NK-92 (cell line): ENCODE results near the gene INSR.
"Not testable (repeated sequence)": the region's sequence is repeated elsewhere in the genome, so short reads cannot be mapped to it uniquely, and the experiment has no call there.

Experiments used
- DNase-seq: peaks from one replicate; lab custom pipeline; 2025; ENCODE audit not compliant: unreplicated experiment; lab: John Stamatoyannopoulos, UW

Gene INSR

GRCh38 chr19:7293762-7294557, at the start of gene INSR:
TSS of gene INSR (minus strand) at chr19:7294414. CDS start at chr19:7293891, 523 bp downstream.
- DNase-seq, result no peak

DNA sequence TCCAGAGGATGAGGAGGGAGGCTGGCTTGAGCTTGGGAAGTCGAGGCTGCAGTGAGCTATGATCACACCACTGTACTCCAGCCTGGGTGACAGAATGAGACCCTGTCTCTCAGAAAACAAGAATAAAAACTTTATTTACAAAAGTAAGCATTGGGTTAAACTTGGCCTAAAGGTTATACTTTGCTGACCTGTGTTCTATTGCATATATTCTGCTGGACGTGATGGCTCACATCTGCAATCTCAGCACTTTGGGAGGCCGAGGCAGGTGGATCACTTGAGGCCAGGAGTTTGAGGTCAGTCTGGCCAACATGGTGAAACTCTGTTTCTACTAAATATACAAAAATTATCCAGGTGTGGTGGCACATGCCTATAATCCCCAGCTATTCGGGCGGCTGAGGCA, 47.9 kb upstream of the INSR start:
- DNase-seq, result no peak

GRCh38 chr19:7340959-7341837, 47.0 kb upstream of the INSR start:
- no peak for DNase-seq

DNA sequence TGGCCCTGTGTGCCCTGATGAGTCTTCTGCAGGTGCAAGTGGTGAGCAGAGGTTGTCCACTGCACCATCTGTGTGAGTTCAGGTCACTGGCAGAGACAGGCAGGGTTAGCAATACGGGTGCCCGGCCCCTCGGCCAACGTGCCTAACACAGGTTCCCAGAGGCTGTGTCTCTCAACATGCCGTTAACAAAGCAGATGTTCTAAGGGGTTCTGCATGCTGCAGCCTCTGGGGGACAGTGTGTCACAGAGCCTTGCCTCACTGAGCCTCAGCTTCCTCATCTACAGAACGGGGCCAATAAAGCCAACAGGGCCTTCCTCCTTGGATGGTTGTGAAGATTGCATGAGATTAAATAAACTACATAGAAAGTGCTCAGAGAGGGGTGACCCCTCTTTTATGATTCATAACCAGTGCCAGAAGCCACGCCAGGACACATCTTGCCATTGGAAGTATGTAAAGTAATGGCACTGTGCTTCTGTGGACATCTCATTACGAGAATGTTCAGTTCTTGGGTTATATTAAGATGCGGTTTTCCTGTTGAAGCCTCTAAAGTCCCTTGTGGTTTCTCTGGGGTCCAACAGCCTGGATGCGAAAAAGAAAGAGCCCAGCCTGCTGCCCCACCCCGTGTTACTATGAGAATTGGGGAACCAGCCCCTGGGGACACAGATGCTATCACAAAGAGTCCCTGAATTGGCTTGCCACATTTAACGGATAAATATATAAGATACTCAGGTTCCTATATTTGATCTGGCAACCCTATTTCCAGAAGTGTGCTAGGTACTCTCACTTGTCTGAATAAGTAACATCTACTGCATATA, 43.4 kb upstream of the INSR start:
- DNase-seq, result no peak

GRCh38 chr19:7336321-7336973, 42.2 kb upstream of the INSR start:
- DNase-seq, result no peak

DNA sequence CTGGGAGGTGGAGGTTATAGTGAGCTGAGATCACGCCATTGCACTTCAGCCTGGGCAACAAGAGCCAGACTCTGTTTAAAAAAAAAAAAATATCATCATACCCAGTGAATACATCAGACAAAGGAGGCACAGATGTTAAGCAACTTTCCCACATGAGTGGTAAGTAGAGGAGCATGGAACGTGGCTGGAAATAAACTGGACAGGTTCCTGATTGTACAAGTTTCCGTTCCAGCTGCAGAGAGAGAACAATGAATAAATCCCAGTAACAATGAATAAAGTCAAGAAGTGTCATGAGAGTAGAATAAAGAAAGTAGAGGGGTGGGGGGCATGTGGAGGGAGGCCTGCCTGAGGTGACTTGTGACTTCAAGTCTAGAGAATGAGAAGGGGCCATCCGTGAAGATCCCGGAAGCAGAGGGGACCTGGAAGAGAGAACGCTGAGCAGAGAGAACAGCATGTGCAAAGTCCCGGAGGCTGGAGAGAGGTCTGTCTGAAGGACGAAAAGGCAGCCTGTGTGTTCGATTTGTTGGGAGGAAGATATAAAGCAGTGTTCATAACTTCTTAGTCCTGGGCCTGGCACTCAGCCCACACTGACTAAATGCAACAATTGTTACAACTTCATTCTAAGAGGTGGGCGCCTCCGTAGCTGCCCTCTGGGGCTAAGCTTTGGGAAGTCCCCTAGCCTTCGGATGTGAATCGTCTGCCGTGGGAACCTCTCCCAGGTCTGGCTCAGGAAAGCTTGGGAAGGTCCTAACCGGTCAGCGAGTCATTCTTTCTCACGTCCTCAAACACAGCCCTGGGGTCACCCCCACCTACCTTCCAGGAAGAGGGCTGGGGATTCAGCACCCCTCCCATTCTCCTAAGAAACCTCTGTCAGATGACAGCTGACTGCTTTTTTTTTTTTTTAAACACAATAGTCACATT, 39.2 kb upstream of the INSR start:
- DNase-seq, result no peak

- no peak for DNase-seq
These were observed 37.2 kb upstream of the INSR start for GRCh38 chr19:7331446-7331845.

DNA sequence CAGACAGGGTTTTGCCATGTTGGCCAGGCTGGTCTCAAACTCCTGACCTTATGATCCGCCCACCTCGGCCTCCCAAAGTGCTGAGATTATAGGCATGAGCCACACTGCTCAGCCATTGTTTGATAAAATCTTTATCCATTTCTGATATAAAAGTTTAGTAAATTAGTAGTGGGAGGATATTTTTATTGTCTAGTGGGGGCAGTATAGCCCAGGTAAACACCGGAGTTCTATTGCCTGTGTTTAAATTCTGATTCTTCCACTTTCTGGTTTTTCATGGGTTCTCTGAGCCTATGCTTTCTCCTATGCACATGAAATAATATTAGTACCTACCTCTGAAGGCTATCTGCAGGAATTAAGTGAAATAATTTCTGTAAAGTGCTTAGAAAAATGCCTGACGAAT, 34.4 kb upstream of the INSR start:
- DNase-seq, result no peak

DNA sequence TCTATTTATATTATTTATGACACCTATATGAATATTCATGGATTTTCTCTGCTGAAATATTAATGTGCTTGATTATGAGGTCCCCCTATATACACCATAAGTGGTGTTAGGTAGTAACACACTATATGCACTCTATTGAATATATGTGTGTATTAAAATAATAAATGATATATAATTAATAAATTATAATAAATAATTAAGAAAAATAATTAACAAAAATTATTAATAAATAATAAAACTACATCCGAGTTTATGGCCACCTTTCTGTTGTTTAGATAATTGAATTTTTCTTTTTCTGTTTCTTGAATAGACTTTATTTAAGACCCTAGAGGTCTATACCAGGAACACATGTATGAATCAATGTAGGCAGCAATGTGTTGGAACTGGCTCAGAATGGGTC, 33.6 kb upstream of the INSR start:
- no peak for DNase-seq

DNA sequence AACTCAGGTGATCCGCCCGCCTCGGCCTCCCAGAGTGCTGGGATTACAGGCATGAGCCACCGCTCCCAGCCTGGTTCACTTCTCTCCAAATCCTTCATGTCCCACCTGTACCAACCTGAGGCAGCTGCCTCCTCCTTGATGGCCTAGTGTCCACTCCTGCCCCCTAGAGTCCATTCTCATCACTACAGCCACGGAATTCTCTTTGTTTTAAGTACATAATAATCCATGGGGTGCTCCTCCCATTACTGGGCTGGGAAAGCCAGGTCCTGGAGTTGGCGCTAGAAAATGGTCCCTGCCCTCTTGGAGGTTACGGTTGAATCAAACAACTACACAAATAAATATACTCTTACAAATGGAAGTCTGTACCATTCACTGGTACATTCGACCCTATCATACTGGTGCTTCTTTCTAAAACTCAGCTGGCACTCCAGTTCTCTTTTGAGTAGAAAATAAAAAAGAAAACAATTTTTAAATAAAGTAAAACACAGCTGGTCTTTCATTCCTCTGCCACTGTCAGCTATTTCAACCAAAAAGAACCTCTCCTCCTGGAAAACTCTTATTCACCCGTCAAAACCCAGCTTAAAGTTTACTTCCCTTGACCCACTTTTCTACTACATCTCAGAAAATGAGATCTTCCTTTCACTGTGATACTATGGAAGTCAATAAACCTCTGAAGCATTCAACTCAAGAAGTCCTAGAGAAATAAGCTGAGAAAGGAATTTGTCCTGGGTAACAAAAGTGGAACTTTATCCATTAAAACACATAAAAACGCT, 32.1 kb upstream of the INSR start:
- no peak for DNase-seq

DNA sequence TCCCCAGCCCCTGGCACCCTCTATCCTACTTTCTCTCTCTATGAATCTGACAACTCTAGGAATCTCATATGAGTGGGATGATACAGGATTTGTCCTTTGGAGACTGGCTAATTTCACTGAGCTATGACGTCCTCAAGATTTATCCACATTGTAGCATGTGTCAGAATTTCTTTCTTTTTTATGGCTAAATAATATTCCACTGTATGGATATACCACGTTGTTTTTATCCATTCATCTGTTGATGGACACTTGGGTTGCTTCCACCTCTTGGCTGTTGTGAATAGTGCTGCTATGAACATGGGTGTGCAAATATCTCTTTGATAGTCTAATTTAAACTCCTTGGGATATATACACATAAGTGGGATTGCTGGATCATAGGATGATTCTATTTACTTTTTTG, 24.0 kb upstream of the INSR start:
- no peak for DNase-seq

DNA sequence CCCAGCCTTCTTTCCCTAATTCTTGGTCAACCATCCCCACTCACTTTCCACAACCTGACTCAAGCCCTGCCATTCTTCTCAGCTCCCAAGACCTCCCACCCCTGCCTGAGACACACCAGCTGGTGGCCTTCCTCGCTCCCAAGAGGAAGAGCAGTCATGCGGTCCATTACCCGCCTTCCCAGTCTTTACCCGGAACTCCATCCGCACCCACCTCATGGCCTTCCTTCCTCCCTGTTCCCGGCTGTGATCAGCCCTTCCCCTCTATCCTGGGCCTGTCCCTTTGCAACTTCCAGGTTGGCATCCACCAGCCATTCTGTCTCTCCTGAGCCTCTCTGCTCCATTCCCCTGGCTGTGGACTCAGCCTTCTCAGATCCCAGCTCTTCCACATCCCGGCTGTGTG, 18.6 kb upstream of the INSR start:
- DNase-seq, result no peak

- DNase-seq, result no peak
These were observed 17.7 kb upstream of the INSR start for GRCh38 chr19:7311911-7312310.

- DNase-seq, result not testable (repeated sequence)
These were observed 14.1 kb upstream of the INSR start for GRCh38 chr19:7308327-7308726.

- DNase-seq, result no peak
These were observed 13.5 kb upstream of the INSR start for GRCh38 chr19:7307590-7308218.

DNA sequence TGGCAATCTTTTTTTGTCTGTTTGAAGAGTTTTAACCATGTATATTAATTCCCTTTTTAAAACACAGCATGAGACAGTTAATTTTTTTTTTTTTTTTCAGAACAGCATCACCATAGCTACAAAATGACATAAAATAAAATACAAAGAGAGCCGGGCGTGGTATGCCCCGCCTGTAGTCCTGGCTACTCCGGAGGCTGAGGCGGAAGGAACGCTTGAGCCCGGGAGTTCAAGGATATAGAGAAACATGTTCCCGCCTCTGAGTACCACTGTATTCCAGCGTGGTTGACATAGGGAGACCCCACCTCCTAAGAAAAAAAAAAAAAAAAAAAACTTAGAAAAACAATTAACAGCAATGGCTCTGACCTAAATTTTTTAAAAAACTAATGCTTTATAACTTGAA, 10.0 kb upstream of the INSR start:
- no peak for DNase-seq

- DNase-seq, result no peak
These were observed 9.3 kb upstream of the INSR start for GRCh38 chr19:7303470-7303869.

DNA sequence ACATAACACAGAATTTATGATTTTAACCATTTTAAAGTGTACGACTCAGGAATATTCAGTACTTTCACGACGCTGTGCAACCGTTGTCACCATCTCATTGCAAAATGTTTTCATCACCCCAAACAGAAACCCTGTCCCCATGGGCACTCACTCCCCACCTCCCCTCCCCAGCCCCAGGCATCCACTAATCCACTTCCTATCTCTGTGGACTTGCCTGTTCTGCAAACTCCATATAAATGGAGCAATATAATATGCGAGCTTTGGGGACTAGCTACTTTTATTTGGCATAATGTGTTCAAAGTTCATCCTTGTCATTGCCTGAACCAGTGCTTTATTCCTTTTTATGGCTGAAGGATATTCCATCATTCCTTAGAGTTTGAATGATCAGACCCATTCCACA, 7.3 kb upstream of the INSR start:
- no peak for DNase-seq

GRCh38 chr19:7297742-7298141, 3.5 kb upstream of the INSR start:
- no peak for DNase-seq
